Stimulated activated naive CD8-positive, alpha-beta T cell treated with anti-CD3 and anti-CD28 coated beads, Interleukin-15, amount 100 ng/mL, for 72 hours (primary cell): Measurements from ENCODE around the gene PPDPF.
A peak's percentile ranks its signal among the peaks of the same experiment; 100 is the strongest.
"Not testable (repeated sequence)": the region's sequence is repeated elsewhere in the genome, so short reads cannot be mapped to it uniquely, and the experiment has no call there.

Experiments used
- ATAC-seq: fragments of 150-1000 bp; cut with Tn5 transposase; 2 replicates; pipeline ENCODE4 v1.10.0; 2021; ENCODE audit warnings: mild to moderate bottlenecking, moderate library complexity
- DNase-seq, 2 donors: peaks; one replicate each; pipeline ENCODE4 v3.0.0; 2021 to 2022
- H3K27ac Mint-ChIP-seq, 2 donors: one replicate each; pipeline ENCODE4 v1.8.0; 2022; ENCODE audit warnings: mild to moderate bottlenecking in 2 of 2, mixed read lengths in 2 of 2, moderate library complexity in 2 of 2
- H3K27me3 Mint-ChIP-seq: one replicate; pipeline ENCODE4 v1.8.0; 2022; ENCODE audit warnings: mixed read lengths
- H3K4me1 Mint-ChIP-seq: one replicate; pipeline ENCODE4 v1.8.0; 2022; ENCODE audit warnings: mild to moderate bottlenecking, mixed read lengths
- H3K4me3 Mint-ChIP-seq, 2 donors: one replicate each; pipeline ENCODE4 v1.8.0; 2022; ENCODE audit warnings: mild to moderate bottlenecking in 2 of 2, mixed read lengths in 2 of 2, moderate library complexity in 1 of 2
- H3K9me3 Mint-ChIP-seq, 2 donors: one replicate each; pipeline ENCODE4 v1.8.0; 2022; ENCODE audit warnings: mixed read lengths in 2 of 2

PPDPF gene, protein sequence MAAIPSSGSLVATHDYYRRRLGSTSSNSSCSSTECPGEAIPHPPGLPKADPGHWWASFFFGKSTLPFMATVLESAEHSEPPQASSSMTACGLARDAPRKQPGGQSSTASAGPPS

GRCh38 chr20:63520504-63520933 is at the start of gene PPDPF:
Gene PPDPF (plus strand): TSS chr20:63520765. CDS start chr20:63521309, 544 bp downstream.
- DNase-seq (peak; percentile 81 to 86), ATAC-seq (peak; percentile 84)

GRCh38 chr20:63471002-63471716 is 49.4 kb upstream of the PPDPF start:
- H3K4me1 Mint-ChIP-seq, result peaks cover 23% of the 10 kb centered on the region
- ATAC-seq (no peak), DNase-seq (no peak)
- H3K9me3 Mint-ChIP-seq, result no peaks in the 10 kb centered on the region
- no peak overlapping the region for H3K4me3 Mint-ChIP-seq
- no peak overlapping the region for H3K27ac Mint-ChIP-seq
- peaks cover 80% of the 10 kb centered on the region for H3K27me3 Mint-ChIP-seq

More at GRCh38 chr20:63520504-63520933, at the start of gene PPDPF:
- peaks cover 43% of the 10 kb centered on the region for H3K4me1 Mint-ChIP-seq
- peaks cover 6% of the 10 kb centered on the region for H3K27me3 Mint-ChIP-seq
- H3K4me3 Mint-ChIP-seq, result peak within 1 kb of the TSS; percentile 84 to 92
- H3K27ac Mint-ChIP-seq, result peak within 1 kb of the TSS; percentile 61 to 63
- H3K9me3 Mint-ChIP-seq, result peaks cover 9 to 15% of the 10 kb centered on the region in 2 donors

DNA sequence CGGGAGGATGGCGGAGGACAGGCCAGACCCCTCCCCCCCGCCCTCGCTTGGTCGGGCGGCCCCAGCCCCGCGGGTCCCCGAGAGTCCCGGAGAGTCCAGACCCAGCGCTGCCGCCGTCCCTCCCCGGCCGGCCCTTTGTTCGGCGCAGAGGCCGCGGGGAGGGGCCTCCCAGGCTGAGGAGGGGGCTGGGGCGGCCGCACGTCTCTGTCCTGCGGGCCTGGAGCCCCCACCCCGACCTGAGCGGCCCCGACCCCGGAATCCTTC is 48.9 kb upstream of the PPDPF start:
- ATAC-seq, result peak; percentile 15
- DNase-seq, result no peak
- Mint-ChIP-seq H3K4me1 (peaks cover 23% of the 10 kb centered on the region), H3K27ac (no peak overlapping the region), H3K9me3 (no peaks in the 10 kb centered on the region), H3K4me3 (no peak overlapping the region), H3K27me3 (peaks cover 84% of the 10 kb centered on the region)

GRCh38 chr20:63471981-63472831 is 48.4 kb upstream of the PPDPF start, which contains the start of gene KCNQ2:
Gene KCNQ2 (minus strand): TSS chr20:63472655. CDS start chr20:63472463, 192 bp downstream.
- Mint-ChIP-seq H3K27me3 (peaks cover 84% of the 10 kb centered on the region), H3K27ac (no peak within 1 kb of the TSS), H3K4me1 (peaks cover 23% of the 10 kb centered on the region), H3K4me3 (peak within 1 kb of the TSS; percentile 12 to 54), H3K9me3 (no peaks in the 10 kb centered on the region)
- DNase-seq (no peak), ATAC-seq (peak; percentile 20)

- ATAC-seq (no peak), DNase-seq (no peak)
- H3K27ac Mint-ChIP-seq, result no peak overlapping the region
- peak overlapping the region; percentile 12 to 21 for H3K4me3 Mint-ChIP-seq
- peaks cover 87% of the 10 kb centered on the region for H3K27me3 Mint-ChIP-seq
- no peaks in the 10 kb centered on the region for H3K9me3 Mint-ChIP-seq
- H3K4me1 Mint-ChIP-seq, result peaks cover 23% of the 10 kb centered on the region
Observed at GRCh38 chr20:63472862-63473390, 47.6 kb upstream of the PPDPF start.

GRCh38 chr20:63473555-63474449 is 46.8 kb upstream of the PPDPF start:
- Mint-ChIP-seq H3K4me1 (peaks cover 23% of the 10 kb centered on the region), H3K27ac (no peak overlapping the region), H3K27me3 (peaks cover 87% of the 10 kb centered on the region), H3K4me3 (peak overlapping the region in 1 of 2 donors; percentile 33), H3K9me3 (no peaks in the 10 kb centered on the region)
- DNase-seq (peak in 1 of 2 donors; percentile 45), ATAC-seq (peak; percentile 62)

DNA sequence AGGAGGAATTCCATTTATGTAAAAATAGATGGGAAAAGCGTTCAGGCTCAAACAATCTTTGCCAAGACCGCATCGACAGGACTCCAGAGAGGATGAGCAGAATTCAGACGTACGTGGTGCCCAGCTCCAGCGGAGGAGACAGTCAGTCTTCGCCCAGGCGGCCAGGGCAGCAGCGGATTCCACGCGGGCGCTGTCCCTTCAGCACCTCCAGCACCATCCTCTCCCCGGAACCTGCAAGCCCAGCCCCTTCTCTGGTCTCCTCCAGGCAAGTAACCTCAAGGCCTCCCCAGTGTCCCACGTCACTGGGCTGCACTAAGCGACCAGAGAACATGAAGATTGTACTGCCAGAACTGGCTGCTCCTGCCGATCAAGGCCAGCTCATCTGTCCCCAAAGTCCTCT is 45.4 kb upstream of the PPDPF start:
- Mint-ChIP-seq H3K27ac (peak overlapping the region in 1 of 2 donors; percentile 25), H3K4me3 (no peak overlapping the region), H3K27me3 (peaks cover 87% of the 10 kb centered on the region), H3K9me3 (no peaks in the 10 kb centered on the region), H3K4me1 (peaks cover 23% of the 10 kb centered on the region)
- no peak for ATAC-seq
- DNase-seq, result no peak

DNA sequence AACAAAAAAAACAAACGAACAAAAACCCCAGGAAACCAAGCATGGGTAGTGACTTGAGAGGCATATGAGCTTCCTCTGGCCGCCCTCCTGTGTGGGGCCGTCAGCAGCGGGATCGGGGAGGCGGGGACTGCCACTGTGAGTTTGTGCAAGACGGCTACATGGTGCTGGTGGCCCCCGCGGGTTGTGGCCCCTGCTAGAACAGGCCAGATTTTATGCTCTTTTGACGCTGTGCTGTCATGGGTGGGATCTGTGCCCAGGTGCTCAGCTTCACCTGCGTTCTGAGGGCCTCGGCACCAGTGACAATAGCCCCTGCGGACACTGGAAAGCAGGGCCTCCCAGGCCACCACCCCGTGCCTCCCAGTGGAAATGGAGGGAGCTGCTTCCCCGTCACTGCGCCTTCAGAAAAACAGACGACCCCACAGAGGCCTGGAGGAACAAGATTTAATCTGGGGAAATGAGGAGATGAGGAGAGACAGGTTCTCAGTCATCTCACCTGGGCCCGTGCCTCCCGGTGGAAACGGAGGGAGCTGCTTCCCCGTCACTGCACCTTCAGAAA is 43.4 kb upstream of the PPDPF start:
- Mint-ChIP-seq H3K9me3 (no peaks in the 10 kb centered on the region), H3K27me3 (peaks cover 94% of the 10 kb centered on the region), H3K4me1 (peaks cover 23% of the 10 kb centered on the region), H3K4me3 (no peak overlapping the region), H3K27ac (no peak overlapping the region)
- DNase-seq, result no peak
- ATAC-seq, result no peak

DNA sequence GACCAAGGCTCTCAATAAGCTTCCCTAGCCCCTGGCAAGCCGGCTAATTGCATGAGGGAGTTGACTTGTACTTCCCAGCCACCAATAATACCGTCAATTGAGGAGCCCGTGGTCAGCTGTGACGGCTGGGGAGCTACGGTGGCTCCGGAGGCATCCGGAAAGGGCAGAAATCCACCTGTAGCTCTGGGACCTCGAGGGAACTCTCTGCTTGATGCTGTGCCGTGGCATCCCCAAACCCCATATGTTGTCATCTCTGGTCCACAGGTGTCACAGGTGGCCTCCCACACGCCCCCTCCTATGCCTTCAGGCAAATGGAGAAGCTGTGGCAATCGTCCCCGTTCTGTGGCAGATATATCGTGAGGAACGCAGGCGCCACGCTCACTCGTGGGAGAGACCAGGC is 42.6 kb upstream of the PPDPF start:
- Mint-ChIP-seq H3K9me3 (no peaks in the 10 kb centered on the region), H3K27ac (no peak overlapping the region), H3K4me1 (peaks cover 28% of the 10 kb centered on the region), H3K27me3 (peaks cover 100% of the 10 kb centered on the region), H3K4me3 (no peak overlapping the region)
- no peak for ATAC-seq
- DNase-seq, result no peak

GRCh38 chr20:63478346-63479302 is 41.9 kb upstream of the PPDPF start:
- H3K9me3 Mint-ChIP-seq, result no peaks in the 10 kb centered on the region
- peaks cover 100% of the 10 kb centered on the region for H3K27me3 Mint-ChIP-seq
- no peak overlapping the region for H3K27ac Mint-ChIP-seq
- peaks cover 25% of the 10 kb centered on the region for H3K4me1 Mint-ChIP-seq
- DNase-seq, result no peak
- no peak overlapping the region for H3K4me3 Mint-ChIP-seq
- no peak for ATAC-seq

DNA sequence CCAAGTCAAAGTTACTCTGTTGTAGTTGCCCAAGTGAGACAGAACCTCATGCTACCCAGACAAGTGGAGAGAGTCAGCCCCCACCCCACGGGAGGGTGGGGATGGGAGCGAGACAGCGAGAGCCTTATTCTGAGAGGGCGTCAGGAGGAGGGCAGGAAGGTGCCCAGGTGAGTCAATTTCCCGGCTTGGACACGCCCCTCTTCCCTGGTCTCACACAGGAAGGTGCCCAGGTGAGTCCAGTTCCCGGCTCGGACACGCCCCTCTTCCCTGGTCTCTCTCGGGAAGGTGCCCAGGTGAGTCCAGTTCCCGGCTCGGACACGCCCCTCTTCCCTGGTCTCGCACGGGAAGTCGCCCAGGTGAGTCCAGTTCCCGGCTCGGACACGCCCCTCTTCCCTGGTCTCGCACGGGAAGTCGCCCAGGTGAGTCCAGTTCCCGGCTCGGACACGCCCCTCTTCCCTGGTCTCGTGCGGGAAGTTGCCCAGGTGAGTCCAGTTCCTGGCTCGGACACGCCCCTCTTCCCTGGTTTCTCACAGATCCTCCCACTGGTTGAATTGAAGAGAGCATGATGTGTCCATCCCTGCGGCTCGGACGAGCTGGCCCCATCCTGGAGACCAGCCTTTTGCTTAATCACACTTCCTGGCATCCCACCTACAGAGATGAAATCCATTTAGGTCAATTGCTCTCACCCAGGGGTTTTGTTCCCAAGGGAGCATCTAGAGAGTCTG is 40.7 kb upstream of the PPDPF start:
- ATAC-seq, DNase-seq, H3K27ac Mint-ChIP-seq, H3K9me3 Mint-ChIP-seq, H3K4me3 Mint-ChIP-seq: not testable (repeated sequence)
- peaks cover 14% of the 10 kb centered on the region for H3K4me1 Mint-ChIP-seq
- H3K27me3 Mint-ChIP-seq, result peaks cover 100% of the 10 kb centered on the region

DNA sequence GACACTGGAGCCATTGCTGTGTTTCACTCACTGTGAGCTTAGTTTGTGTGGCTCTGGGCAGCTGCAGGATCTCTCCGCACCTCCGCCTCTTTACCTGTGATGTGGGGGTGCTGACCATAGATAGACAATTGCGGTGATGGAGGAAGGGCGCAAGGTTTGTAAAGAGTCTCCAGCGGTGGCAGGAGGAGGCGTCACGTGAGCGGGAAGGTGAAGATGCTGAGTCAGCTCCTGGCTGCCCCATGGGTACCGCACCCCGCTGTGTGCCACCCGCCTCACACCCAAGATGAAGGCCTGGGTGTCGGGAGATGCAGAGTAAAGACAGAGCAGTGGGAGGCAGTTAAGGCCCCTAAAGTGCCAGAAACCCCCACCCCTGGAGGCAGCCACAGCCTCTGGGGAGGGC is 39.1 kb upstream of the PPDPF start:
- ATAC-seq, result no peak
- H3K27me3 Mint-ChIP-seq, result peaks cover 100% of the 10 kb centered on the region
- H3K27ac Mint-ChIP-seq, result no peak overlapping the region

GRCh38 chr20:63482021-63482587 is 38.5 kb upstream of the PPDPF start:
- no peak for ATAC-seq
- H3K27me3 Mint-ChIP-seq, result peaks cover 96% of the 10 kb centered on the region
- H3K9me3 Mint-ChIP-seq, result no peaks in the 10 kb centered on the region
- no peak for DNase-seq
- H3K4me1 Mint-ChIP-seq, result peaks cover 8% of the 10 kb centered on the region
- H3K4me3 Mint-ChIP-seq, result no peak overlapping the region
- no peak overlapping the region for H3K27ac Mint-ChIP-seq

More for the DNA sequence above, 39.1 kb upstream of the PPDPF start:
- H3K9me3 Mint-ChIP-seq, result no peaks in the 10 kb centered on the region
- H3K4me3 Mint-ChIP-seq, result no peak overlapping the region
- H3K4me1 Mint-ChIP-seq, result peaks cover 8% of the 10 kb centered on the region
- no peak for DNase-seq
